Stimulated activated CD4-positive, alpha-beta T cell treated with anti-CD3 and anti-CD28 coated beads, TNF-alpha, amount 100 ng/mL, for 1 hour (primary cell): ENCODE data around the gene FGF1.
"Not testable (repeated sequence)": the region's sequence is repeated elsewhere in the genome, so short reads cannot be mapped to it uniquely, and the experiment has no call there.

Source experiments
- DNase-seq, 3 donors: peaks; one replicate each; pipeline ENCODE4 v3.0.0-alpha.2; 2020; ENCODE audit warnings: low read depth in 3 of 3, low spot score in 1 of 3

Gene FGF1

GRCh38 chr5:142671266-142671665 is 14.6 kb downstream of the FGF1 start:
- no peak for DNase-seq

DNA sequence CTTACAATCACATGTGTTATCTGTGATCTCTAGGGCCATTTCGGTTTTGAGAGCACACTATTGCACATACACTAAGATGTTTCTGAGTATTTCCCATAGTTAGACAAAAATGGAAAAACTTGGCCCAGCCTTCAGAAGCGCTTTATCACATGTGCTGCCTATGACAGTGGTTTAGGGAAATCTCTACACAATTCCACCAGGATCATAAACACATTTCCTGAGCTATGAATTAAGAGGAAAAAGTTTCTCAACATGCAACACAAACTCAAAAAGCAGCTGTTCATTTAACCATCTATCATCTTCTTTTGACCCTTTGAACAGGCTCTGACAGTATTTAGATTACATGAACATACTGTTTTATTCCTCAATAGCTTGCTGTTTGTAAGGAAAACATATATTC is 15.1 kb downstream of the FGF1 start:
- no peak for DNase-seq

- no peak for DNase-seq
Measured at GRCh38 chr5:142669477-142669876, 16.4 kb downstream of the FGF1 start.

DNA sequence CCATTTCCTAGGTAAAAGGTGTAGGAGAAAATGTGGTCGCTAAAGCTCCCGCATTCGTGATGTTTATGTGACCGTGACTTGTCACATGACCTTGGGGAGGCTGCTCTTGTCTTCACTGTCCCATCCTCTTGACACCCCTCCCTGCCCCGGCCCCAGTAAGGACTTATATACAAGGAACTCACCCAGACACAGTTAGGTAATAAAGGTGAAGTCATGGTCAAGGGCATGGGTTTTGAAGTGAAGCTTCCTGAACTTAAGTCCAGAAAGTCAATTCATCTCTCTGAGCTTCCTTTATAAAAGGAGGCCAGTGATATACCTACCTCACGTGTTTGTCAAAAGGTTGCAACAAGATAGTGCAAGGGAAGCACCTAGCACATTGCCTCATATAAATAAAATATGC is 17.6 kb downstream of the FGF1 start:
- DNase-seq, result no peak

DNA sequence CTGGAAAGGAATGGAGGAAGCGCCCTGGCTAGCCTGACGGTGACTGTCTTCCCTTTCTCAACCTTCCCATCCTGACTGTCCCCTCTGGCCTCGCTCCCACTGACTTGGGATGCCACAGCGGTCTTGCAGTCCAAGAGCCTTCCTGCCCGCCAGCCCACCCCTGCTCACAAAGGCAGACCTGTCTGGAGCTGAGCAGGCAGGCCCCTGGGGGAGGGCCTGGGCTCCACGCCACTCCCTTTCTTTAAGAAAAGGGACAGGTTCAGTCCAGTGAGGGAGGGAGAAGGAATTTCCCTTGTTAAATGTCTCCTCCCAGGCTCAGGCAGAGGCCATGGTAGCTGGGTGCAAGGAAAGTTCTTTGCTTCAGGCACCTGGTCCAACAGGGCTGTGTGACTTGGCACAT is 18.1 kb downstream of the FGF1 start:
- no peak for DNase-seq

DNA sequence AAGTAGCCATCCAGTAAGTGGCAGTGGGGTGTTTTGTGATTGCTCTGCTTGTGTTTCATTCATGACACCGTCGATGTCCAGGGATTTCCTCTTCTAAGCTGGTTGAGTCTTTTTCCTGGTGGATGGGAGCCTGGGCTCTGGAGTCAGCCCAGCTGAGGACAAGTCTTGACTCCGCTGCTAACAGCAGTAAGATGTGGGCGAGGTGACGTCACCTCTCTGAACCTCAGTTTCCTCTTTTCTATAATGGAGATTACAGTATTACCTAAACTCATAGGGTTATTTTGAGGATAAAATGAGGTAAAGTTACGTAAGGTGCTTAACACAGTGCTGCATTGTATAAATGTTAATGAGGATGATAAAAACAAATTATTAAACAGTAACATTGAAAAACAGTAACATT is 21.3 kb downstream of the FGF1 start:
- DNase-seq, result no peak

GRCh38 chr5:142664067-142664466 is 21.8 kb downstream of the FGF1 start:
- no peak for DNase-seq

DNA sequence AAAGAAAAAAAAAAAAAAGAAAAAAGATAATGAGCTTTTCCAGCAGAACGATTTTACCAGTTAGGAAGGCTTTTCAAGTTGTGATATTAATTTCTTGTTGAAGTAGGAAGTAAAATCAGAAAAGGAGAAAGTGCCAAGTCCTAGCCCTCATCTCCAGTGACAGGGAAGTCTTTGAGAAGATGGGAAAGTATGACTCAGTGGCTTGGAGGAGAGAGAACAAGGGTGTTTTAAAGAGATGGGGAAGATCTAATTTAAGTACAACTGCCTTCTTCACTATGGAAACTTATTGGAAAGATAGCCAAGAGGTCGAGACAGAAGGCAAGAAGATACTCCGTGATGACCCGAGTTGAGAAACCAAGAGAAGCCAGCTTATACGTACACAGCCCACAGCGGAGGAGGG is 22.6 kb downstream of the FGF1 start:
- no peak for DNase-seq

DNA sequence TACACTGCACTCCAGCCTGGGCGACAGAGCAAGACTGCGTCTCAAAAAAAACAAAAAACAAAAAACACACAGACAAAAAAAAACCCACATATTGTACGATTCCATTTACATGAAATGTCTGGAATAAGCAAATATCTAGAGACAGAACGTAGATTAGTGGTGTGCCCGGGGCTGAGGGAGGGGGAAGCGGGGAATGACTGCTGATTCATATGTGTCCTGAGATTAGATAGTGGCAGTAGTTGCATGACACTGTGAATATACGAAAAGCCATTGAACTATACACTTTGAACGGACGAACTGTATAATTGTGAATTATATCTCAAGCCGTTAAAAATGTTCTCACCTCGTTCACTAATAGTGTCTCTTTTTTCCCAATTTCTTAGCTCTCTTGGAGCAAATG is 23.9 kb downstream of the FGF1 start:
- DNase-seq, result no peak

DNA sequence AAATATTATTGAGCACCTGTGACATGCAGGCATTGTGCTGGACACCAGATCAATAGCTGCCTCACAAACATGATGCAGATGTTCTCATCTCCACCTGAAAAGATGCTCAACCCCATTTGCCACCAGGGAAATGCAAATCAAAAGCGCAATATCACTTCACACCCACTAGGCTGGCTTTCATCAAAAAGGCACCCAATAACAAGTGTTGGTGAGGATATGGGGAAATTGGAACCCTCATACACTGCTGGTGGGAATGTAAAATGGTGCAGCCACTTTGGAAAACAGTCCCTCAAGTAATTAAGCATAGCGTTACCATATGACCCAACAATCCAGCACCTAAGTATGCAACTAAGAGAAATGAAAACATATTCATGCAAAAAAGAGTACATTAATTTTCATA is 24.7 kb downstream of the FGF1 start:
- no peak for DNase-seq

- DNase-seq, result no peak
Measured at GRCh38 chr5:142660731-142661130, 25.2 kb downstream of the FGF1 start.

- no peak for DNase-seq
Measured at GRCh38 chr5:142660196-142660595, 25.7 kb downstream of the FGF1 start.

DNA sequence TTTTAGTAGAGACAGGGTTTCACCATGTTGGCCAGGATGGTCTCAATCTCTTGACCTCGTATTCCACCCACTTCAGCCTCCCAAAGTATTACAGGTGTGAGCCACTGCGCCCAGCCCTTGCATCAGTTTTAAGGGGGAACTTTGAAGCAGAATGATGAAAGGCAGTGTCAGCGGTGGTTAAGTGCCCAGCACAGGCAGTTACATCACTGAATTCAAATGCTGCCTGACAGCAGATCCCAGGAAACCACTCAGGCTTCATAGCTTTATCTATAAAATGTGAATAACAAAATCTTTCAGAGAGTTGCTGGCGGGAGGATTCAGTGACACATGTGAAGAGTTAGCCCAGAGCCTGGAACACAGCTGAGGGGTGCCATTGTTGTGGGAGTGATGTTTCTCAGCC is 26.5 kb downstream of the FGF1 start:
- DNase-seq, result no peak

DNA sequence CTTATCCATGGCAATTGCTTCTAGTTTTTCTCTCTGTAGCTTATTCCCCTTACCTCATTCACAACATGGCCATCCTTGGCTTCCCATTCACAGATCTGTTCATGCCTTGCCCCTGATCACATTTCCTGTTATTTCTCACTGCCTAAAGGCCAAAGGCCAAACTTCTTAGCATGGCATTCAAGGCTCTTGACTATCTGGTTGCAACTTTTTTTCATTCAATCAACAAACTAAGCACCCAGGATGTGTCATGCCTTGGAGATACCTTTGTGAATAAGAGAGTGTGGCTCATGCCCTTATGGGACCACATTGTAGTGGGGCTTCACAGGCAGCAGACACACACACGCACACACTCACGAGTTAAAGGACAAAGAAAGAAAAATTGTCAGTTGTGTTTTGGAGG is 27.6 kb downstream of the FGF1 start:
- no peak for DNase-seq

GRCh38 chr5:142657446-142657845 is 28.4 kb downstream of the FGF1 start:
- no peak for DNase-seq

DNA sequence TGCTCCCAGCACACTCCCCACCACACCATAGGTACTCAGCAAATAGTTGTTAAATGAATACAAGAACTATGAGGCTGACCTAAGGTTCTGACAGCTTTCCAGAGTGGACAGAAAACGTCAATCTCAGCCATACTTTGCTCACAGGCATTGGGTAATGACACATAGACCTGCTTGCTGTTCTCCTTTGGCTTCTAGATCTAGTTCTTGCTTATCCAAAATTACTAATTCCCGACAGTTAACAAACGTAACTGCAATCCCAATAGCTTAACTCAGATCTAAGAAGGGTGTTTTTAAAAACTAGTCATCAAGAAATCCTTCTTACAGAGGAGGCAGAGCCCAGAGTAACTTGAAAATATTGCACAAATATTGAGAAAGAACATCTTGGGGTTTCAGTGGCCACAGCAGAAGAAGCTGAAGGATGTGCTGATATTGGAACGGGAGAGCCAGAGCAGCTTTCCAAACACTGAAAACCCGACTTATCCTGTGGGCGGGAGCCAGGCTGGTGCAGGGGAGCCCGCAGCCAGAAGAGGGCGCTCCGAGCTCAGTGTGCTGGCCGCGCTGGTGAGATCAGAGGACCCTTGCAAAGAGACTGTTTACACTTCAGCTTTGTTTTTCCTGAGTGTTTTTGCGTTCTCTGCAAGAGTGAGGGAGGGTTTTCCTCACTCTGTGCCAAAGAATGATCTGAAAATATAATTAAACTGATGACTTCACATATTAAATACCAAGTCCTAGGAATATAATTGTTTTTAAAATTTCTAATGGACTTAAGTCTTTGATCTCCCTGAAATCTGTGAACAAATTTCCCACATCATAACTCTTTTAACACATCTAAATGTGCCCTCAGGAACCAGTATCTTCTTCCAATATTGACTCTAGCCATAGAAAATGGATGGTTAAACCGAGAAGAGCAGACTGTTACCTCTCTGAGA is 30.3 kb downstream of the FGF1 start:
- DNase-seq, result peak; percentile 13 to 68 (median 36)

- no peak for DNase-seq
Measured at GRCh38 chr5:142654578-142655058, 31.3 kb downstream of the FGF1 start.

- no peak for DNase-seq
Measured at GRCh38 chr5:142653321-142653720, 32.6 kb downstream of the FGF1 start.

- DNase-seq, result no peak
Measured at GRCh38 chr5:142652563-142652962, 33.3 kb downstream of the FGF1 start.

GRCh38 chr5:142650881-142651280 is 35.0 kb downstream of the FGF1 start:
- DNase-seq, result no peak

DNA sequence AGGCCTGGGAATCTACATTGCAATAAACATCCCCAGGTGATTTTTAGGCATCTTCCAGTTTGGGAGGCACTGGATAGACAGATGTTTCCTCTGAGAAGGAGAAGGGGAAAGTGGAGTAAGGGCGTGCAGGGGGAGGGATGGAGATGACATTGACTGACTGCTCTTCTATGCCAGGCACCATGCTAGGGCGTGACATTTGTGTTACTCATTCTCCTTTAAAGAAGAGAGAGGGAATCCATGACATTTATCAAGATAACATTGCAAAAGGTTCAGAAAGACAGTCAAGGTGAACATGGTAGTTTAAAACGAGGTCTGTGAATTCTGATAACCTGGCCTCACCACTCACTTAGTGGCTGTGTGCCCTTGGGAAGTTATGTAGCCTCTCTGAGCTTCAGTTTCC is 35.8 kb downstream of the FGF1 start:
- DNase-seq, result no peak

- not testable (repeated sequence) for DNase-seq
Measured at GRCh38 chr5:142648108-142648507, 37.8 kb downstream of the FGF1 start.

GRCh38 chr5:142645456-142645855 is 40.4 kb downstream of the FGF1 start:
- DNase-seq, result no peak
